Uterus (tissue), 2 donors: ENCODE results near the gene BDKRB2.

Experiments used
- CTCF ChIP-seq, 4 experiments: fragments of 200-600 bp in 2 of 4; fragments of 450-650 bp in 2 of 4; sonication (generic) in 2 of 4; IDR thresholded peaks; one replicate each; pipeline ENCODE4 v1.5.1; 2016 to 2019; ENCODE audit warnings: antibody characterized with exemption in 4 of 4, mild to moderate bottlenecking in 2 of 4, moderate library complexity in 1 of 4
- POLR2A ChIP-seq, 2 donors: fragments of 450-650 bp; IDR thresholded peaks; one replicate each; pipeline ENCODE4 v1.6.1; 2016; ENCODE audit warnings: antibody characterized with exemption in 2 of 2, mild to moderate bottlenecking in 1 of 2, moderate library complexity in 1 of 2

- no peak for TF ChIP-seq CTCF (IDR thresholded peaks at IDR 0.05)
- TF ChIP-seq POLR2A (IDR thresholded peaks at IDR 0.05), result no peak
Observed at GRCh38 chr14:96180043-96180874, 24.4 kb upstream of the BDKRB2 start.
